ENCODE data around the gene CDNF.

CDNF gene

DNA sequence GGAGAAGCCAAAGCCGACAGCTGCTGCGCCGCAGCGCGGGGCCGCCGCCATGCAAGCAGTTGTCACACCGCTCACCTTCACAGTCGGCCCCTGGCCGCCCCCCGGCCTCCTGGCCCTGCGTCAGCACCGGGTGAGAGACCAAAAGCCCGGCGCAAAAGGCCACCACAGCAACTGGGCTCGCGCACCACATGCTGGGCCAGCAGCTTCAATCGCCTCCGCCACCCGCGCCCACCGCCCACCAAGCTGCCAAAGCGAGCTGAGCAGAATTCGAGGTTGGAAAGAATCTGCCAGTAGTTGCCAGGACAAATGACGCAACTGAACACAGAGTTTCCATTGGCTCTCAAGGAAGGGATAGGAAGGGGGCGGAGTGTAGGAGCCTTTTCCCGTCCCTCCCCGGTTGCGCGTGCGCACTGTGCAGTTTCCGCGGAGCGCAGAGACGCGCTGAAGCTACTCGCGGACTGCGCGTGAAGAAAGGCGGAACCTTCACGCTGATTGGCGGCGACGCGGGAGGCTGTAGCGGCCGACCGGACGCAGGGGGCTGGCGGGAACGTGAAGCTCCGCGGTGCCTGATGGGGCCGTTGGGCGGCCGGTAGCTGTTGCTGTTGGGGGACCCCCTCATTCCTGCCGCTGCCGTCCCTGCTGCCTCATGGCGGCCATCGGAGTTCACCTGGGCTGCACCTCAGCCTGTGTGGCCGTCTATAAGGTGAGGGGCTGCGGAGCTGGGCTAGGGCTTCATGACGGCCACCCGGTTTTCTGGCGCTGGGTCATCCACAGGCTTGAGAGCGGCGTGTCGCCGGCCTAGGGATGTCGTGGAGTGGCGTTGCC, at the start of gene CDNF, which contains the start of the genes HSPA14 and MSANTD7:
CDNF (minus strand) TSS at position 281 of the 825 bp plus-strand sequence; CDS start at position 190, 91 bp downstream.
HSPA14 (plus strand) TSS at position 550 of the 825 bp plus-strand sequence; CDS start at position 647, 97 bp downstream.
MSANTD7 (plus strand) TSS at position 550 of the 825 bp plus-strand sequence. CDS start 3,979 bp downstream, outside the sequence.
- no peak for TF ChIP-seq CTCF (IDR thresholded peaks at IDR 0.05)
- peak; percentile 100 for DNase-seq
- Mint-ChIP-seq H3K4me1 (peaks cover 37% of the 10 kb centered on the region), H3K27me3 (ENCODE audit: low read depth, poor library complexity) (no peaks in the 10 kb centered on the region), H3K27ac (peak within 1 kb of the TSS; percentile 100), H3K36me3 (ENCODE audit: low read depth) (peaks cover 44% of the 10 kb centered on the region), H3K9me3 (no peaks in the 10 kb centered on the region), H3K4me3 (peak within 1 kb of the TSS; percentile 94)

DNA sequence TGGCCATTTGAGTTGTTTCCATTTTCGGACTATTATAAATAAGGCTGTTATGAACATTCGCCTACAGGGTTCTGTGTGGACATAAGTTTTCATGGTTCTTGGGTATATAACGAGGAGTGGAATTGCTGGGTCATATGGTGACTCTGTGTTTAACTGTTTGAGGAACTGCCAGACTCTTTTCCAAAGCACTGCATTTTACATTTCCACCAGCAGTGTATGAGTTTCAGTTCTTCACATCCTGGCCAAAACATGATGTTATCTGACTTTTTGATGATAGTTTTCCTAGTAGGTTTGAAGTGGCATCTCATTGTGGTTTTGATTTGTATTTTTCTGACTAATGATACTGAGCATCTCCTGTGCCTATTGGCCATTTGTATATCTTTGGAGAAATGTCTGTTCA, 46.2 kb upstream of the CDNF start:
- H3K27me3 Mint-ChIP-seq (ENCODE audit: low read depth, poor library complexity): no peaks in the 10 kb centered on the region
- H3K36me3 Mint-ChIP-seq (ENCODE audit: low read depth): peaks cover 19% of the 10 kb centered on the region
- H3K4me1 Mint-ChIP-seq: peaks cover 34% of the 10 kb centered on the region
- H3K27ac Mint-ChIP-seq: no peak overlapping the region
- DNase-seq: no peak
- H3K9me3 Mint-ChIP-seq: peaks cover 3% of the 10 kb centered on the region
- no peak for TF ChIP-seq CTCF (IDR thresholded peaks at IDR 0.05)
- H3K4me3 Mint-ChIP-seq: no peak overlapping the region

- Mint-ChIP-seq H3K27ac (peak overlapping the region; percentile 99), H3K27me3 (ENCODE audit: low read depth, poor library complexity) (no peaks in the 10 kb centered on the region), H3K4me1 (peaks cover 61% of the 10 kb centered on the region), H3K4me3 (peak overlapping the region; percentile 97), H3K36me3 (ENCODE audit: low read depth) (peaks cover 18% of the 10 kb centered on the region), H3K9me3 (peaks cover 3% of the 10 kb centered on the region)
- TF ChIP-seq CTCF (IDR thresholded peaks at IDR 0.05): no peak
- no peak for DNase-seq
These were observed 42.4 kb upstream of the CDNF start for GRCh38 chr10:14880229-14880628.

GRCh38 chr10:14879928-14880193, 42.0 kb upstream of the CDNF start:
- H3K4me1 Mint-ChIP-seq: peaks cover 63% of the 10 kb centered on the region

DNA sequence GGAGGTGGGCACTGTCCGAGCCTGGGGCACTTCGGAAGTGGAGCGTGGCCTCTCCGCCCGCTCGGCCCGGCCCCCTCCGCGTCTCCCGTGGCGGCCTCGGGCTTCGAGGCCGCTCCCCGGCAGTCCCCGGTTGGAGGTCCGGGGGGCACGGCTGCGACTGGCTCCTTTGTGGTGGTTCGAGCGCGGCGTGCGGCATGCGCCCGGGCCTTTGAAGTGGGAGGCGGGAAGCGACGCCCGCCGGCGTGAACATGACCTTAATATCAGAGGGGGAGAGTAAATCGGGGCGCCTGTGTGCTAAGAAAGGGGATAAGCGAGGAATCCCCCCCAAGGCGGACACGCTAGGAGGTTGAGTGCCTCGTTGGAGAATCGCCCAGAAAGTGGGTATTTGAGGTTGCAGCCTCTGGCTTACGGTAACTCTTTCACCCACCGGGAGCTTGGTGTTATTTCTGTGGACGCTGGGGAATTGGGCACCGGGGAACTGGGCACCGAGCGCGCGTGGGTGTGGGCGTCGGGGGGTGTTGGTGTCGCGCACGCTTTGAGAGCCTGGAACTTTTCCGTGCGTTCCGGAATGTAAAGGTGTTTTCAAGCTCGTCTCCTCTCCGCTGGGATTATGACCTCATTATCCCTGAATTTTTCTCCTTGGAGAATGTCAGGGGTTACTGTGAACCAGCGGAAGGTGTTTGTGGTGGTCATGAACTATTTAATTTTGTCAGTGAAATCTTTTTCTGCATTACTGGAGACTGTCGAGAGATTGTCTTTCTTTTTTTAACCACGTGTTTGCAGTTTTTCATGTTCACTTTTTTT, 41.5 kb upstream of the CDNF start:
- Mint-ChIP-seq H3K4me3 (peak overlapping the region; percentile 97), H3K27ac (peak overlapping the region; percentile 99), H3K27me3 (ENCODE audit: low read depth, poor library complexity) (no peaks in the 10 kb centered on the region), H3K4me1 (peaks cover 63% of the 10 kb centered on the region), H3K36me3 (ENCODE audit: low read depth) (peaks cover 18% of the 10 kb centered on the region), H3K9me3 (peaks cover 3% of the 10 kb centered on the region)
- DNase-seq: no peak
- TF ChIP-seq CTCF (IDR thresholded peaks at IDR 0.05): no peak

More at GRCh38 chr10:14879928-14880193, 42.0 kb upstream of the CDNF start:
- Mint-ChIP-seq H3K36me3 (ENCODE audit: low read depth) (peaks cover 18% of the 10 kb centered on the region), H3K9me3 (peaks cover 3% of the 10 kb centered on the region), H3K4me3 (peak overlapping the region; percentile 97), H3K27ac (peak overlapping the region; percentile 99), H3K27me3 (ENCODE audit: low read depth, poor library complexity) (no peaks in the 10 kb centered on the region)
- no peak for TF ChIP-seq CTCF (IDR thresholded peaks at IDR 0.05)
- no peak for DNase-seq

Measured in nephron progenitor cell (in vitro differentiated cells).